Measurements from ENCODE around the gene SMNDC1. TPM values are rescaled to one million over a fixed set of nuclear protein-coding genes. Genes with fewer than 3 reads are reported as not detected.
"Not testable (repeated sequence)": the region's sequence is repeated elsewhere in the genome, so short reads cannot be mapped to it uniquely, and the experiment has no call there.

Gene SMNDC1
- total and polyA plus RNA-seq, 10 donors = 10.3 to 34.8 (median 19.7) TPM

- Histone ChIP-seq H3K4me3 (no peak overlapping the region), H3K27ac (peak overlapping the region in 1 of 8 donors; percentile 55), H3K4me1 (peaks cover 0 to 13% (median 0%) of the 10 kb centered on the region in 6 donors), H3K36me3 (peaks cover 0 to 6% (median 0%) of the 10 kb centered on the region in 6 donors), H3K9me3 (peaks cover 0 to 9% (median 0%) of the 10 kb centered on the region in 8 donors), H3K27me3 (replicated peaks in 1 of 7) (no peaks in the 10 kb centered on the region)
- TF ChIP-seq POLR2A (IDR thresholded peaks at IDR 0.05) (no peak), CTCF (IDR thresholded peaks at IDR 0.05 in 8 of 11, conservative IDR thresholded peaks at IDR 0.05 in 3 of 11) (no peak), POLR2AphosphoS5 (IDR thresholded peaks at IDR 0.05) (no peak)
- intact Hi-C loops (cut with DNase I; ENCODE audit: low total_unique reads) = no loop called here
- DNase-seq = no peak
Measured at GRCh38 chr10:110254467-110254866, 50.3 kb downstream of the SMNDC1 start.

- no peak for TF ChIP-seq POLR2A (IDR thresholded peaks at IDR 0.05)
- no peak for TF ChIP-seq CTCF (IDR thresholded peaks at IDR 0.05 in 8 of 11, conservative IDR thresholded peaks at IDR 0.05 in 3 of 11)
- no peak for TF ChIP-seq POLR2AphosphoS5 (IDR thresholded peaks at IDR 0.05)
- peaks cover 0 to 9% (median 0%) of the 10 kb centered on the region in 8 donors for H3K9me3 ChIP-seq
- no peak for DNase-seq
- H3K4me3 ChIP-seq = no peak overlapping the region
- no peak overlapping the region for H3K27ac ChIP-seq
- intact Hi-C loops (cut with DNase I; ENCODE audit: low total_unique reads) = no loop called here
- WGBS, 5 donors = 80 to 92% (median 86%) methylated on average over 1 of the region's 1 CpG
- peaks cover 0 to 13% (median 0%) of the 10 kb centered on the region in 6 donors for H3K4me1 ChIP-seq
- H3K27me3 ChIP-seq (replicated peaks in 1 of 7) = no peaks in the 10 kb centered on the region
- H3K36me3 ChIP-seq = peaks cover 0 to 14% (median 0%) of the 10 kb centered on the region in 6 donors
Measured at GRCh38 chr10:110252151-110252550, 52.6 kb downstream of the SMNDC1 start.

GRCh38 chr10:110251392-110251791, 53.3 kb downstream of the SMNDC1 start:
- H3K9me3 ChIP-seq; H3K4me3 ChIP-seq; intact Hi-C loops (cut with DNase I; ENCODE audit: low total_unique reads); H3K27me3 ChIP-seq (replicated peaks in 1 of 7); DNase-seq; H3K27ac ChIP-seq: not testable (repeated sequence)
- WGBS, 5 donors = 40 to 80% (median 79%) methylated on average over 1 of the region's 1 CpG
- Histone ChIP-seq H3K36me3 (peaks cover 0 to 16% (median 0%) of the 10 kb centered on the region in 6 donors), H3K4me1 (peaks cover 0 to 13% (median 0%) of the 10 kb centered on the region in 6 donors)

GRCh38 chr10:110249489-110249888, 55.2 kb downstream of the SMNDC1 start:
- H3K4me1 ChIP-seq; H3K27ac ChIP-seq; H3K4me3 ChIP-seq; H3K9me3 ChIP-seq; DNase-seq; H3K27me3 ChIP-seq (replicated peaks in 1 of 7); intact Hi-C loops (cut with DNase I; ENCODE audit: low total_unique reads): not testable (repeated sequence)
- peaks cover 0 to 29% (median 4%) of the 10 kb centered on the region in 6 donors for H3K36me3 ChIP-seq
- WGBS, 5 donors = 54 to 85% (median 74%) methylated on average over 1 of the region's 1 CpG

GRCh38 chr10:110247833-110248232, 56.9 kb downstream of the SMNDC1 start:
- H3K4me1 ChIP-seq; H3K27me3 ChIP-seq (replicated peaks in 1 of 7); H3K4me3 ChIP-seq; intact Hi-C loops (cut with DNase I; ENCODE audit: low total_unique reads); DNase-seq; H3K27ac ChIP-seq; H3K9me3 ChIP-seq: not testable (repeated sequence)
- peaks cover 0 to 33% (median 4%) of the 10 kb centered on the region in 6 donors for H3K36me3 ChIP-seq
- 76 to 97% (median 96%) methylated on average over 4 to 5 of the region's 5 CpGs for WGBS, 5 donors

- no peak for DNase-seq
- Histone ChIP-seq H3K4me3 (no peak overlapping the region), H3K36me3 (peaks cover 0 to 33% (median 4%) of the 10 kb centered on the region in 6 donors), H3K27me3 (replicated peaks in 1 of 7) (no peaks in the 10 kb centered on the region), H3K4me1 (peaks cover 0 to 26% (median 14%) of the 10 kb centered on the region in 6 donors), H3K27ac (no peak overlapping the region), H3K9me3 (no peaks in the 10 kb centered on the region)
- TF ChIP-seq POLR2AphosphoS5 (IDR thresholded peaks at IDR 0.05) = no peak
- TF ChIP-seq CTCF (IDR thresholded peaks at IDR 0.05 in 8 of 11, conservative IDR thresholded peaks at IDR 0.05 in 3 of 11) = no peak
- TF ChIP-seq POLR2A (IDR thresholded peaks at IDR 0.05) = no peak
- intact Hi-C loops (cut with DNase I; ENCODE audit: low total_unique reads) = no loop called here
- WGBS, 5 donors = 87 to 92% (median 90%) methylated on average over 3 of the region's 3 CpGs
Measured at GRCh38 chr10:110244550-110244949, 60.2 kb downstream of the SMNDC1 start.

Data from spleen (tissue), 11 donors.